AG10803 (cell line): Measurements from ENCODE around the gene ZC3H12A.
A peak's percentile ranks its signal among the peaks of the same experiment; 100 is the strongest.
"Not testable (repeated sequence)": the region's sequence is repeated elsewhere in the genome, so short reads cannot be mapped to it uniquely, and the experiment has no call there.

Source experiments
- DNase-seq: peaks from one replicate; pipeline ENCODE4 v3.0.0; 2010; ENCODE audit warnings: low read depth
- H3K4me3 ChIP-seq: 2 replicates; pipeline ENCODE4 v1.5.1; 2011; ENCODE audit warnings: mild to moderate bottlenecking, low read length, control low read depth
- CTCF ChIP-seq: conservative IDR thresholded peaks from 2 replicates; pipeline ENCODE4 v1.5.1; 2011; ENCODE audit warnings: mild to moderate bottlenecking, low read length, control low read depth, inconsistent platforms

ZC3H12A gene

GRCh38 chr1:37501661-37502060 lies 27.3 kb downstream of the ZC3H12A start:
- TF ChIP-seq CTCF: no peak
- H3K4me3 ChIP-seq: no peak overlapping the region
- no peak for DNase-seq

GRCh38 chr1:37502104-37502503 lies 27.7 kb downstream of the ZC3H12A start:
- TF ChIP-seq CTCF: no peak
- no peak for DNase-seq
- no peak overlapping the region for H3K4me3 ChIP-seq

- not testable (repeated sequence) for H3K4me3 ChIP-seq, DNase-seq
Observed at GRCh38 chr1:37502791-37503190, 28.4 kb downstream of the ZC3H12A start.

- DNase-seq: no peak
- H3K4me3 ChIP-seq: no peak overlapping the region
- no peak for TF ChIP-seq CTCF
Observed at GRCh38 chr1:37506740-37507139, 32.4 kb downstream of the ZC3H12A start.

GRCh38 chr1:37509181-37509580 lies 34.8 kb downstream of the ZC3H12A start:
- TF ChIP-seq CTCF: peak; percentile 38
- peak; percentile 45 for DNase-seq
- H3K4me3 ChIP-seq: no peak overlapping the region

GRCh38 chr1:37513795-37514349 lies 39.5 kb downstream of the ZC3H12A start:
- DNase-seq: no peak
- H3K4me3 ChIP-seq: peak overlapping the region; percentile 67
- TF ChIP-seq CTCF: no peak

- H3K4me3 ChIP-seq: peak within 1 kb of the TSS; percentile 67
- peak; percentile 77 for DNase-seq
- TF ChIP-seq CTCF: peak; percentile 18
Observed at GRCh38 chr1:37514350-37515184, 40.2 kb downstream of the ZC3H12A start, which contains the start of gene MEAF6. TSS of gene MEAF6 (minus strand) at chr1:37514766. CDS start at chr1:37514746, 20 bp downstream.
